Middle frontal gyrus (tissue), 1 donor: ENCODE data around the gene RTP2.

Experiments used
- DNase-seq: peaks from one replicate; pipeline ENCODE4 v3.0.0-alpha.2; 2015; ENCODE audit warnings: low spot score; ENCODE audit errors: extremely low spot score

RTP2 gene

DNA sequence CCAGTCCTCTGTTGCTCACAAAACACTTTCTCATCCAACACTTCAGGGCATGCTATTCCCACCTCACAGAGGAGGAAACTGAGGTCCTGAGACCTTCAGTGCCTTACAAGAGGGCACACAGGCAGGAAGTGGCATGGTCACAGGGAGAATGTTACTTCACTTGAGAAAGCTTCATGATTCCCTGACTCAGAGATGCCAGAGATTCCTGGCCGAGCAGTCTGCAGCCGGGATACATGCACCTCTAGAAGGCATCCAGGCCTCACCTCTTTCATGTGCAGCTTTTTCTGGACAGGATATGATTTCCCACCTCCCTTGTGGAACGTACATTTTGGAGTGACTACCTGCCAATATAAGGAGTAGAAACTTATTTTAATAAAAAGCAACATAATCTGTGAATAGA lies 29.3 kb downstream of the RTP2 start:
- DNase-seq, result no peak

DNA sequence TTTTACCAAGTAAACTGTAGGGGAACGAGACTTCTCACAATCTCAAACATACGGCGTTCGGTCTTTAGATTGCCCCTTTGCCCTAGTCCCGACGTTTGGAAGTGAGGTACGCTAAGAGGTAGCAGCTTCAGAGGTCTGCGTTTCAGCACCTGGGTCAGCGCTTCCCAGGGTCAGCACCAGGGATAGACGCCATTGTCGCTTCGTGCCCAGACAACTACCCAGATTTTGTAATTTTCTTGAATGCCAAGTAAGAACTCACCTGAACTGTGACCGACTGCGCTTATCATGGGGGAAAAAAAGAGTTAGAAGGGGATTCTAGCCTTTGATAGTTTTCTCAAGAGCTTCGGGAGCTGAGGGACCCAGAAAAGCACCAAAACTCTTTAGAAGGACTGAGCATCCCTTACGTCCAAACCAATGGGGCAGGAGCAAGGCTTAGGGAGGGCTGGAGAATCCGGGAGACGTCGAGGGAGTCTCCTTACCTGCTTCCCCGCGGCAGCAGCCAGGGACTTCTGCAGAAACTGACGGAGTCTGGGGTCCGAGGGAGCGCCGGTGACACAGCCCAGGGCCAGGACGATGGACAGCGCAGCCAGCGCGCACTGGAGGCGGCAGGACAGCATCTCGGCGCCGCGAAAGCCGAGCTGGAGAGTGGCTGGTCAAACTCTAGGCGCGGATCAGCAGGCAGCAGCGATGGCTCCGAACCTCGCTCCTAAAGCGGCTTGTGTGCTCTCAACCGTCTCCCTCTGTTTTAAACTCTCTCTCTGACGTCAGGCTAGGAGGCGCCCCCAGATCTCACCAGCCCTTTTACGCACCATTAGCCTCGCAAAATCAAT lies 32.5 kb downstream of the RTP2 start, which contains the start of gene SST:
Gene SST (minus strand): TSS at position 720 of the 830 bp plus-strand sequence. CDS start 103 bp downstream, at position 617.
- no peak for DNase-seq

DNA sequence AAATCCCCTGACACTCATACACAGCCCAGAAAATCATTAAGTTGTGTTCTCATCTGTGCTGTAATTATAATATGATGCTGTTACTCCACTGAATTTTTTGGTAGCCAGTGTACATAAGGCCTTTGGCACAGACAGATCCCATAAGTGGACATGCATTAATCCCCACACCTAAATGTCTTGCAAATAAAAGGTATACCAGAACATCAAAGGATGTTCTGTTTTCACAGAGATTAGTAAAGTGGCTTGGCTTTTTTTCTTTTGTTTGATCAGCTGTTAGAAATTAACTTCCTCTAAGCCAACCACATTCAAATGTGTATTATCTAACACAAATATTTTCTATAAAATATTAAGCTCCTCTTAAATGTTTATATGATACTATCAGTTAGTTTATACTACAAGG lies 34.8 kb downstream of the RTP2 start:
- no peak for DNase-seq

DNA sequence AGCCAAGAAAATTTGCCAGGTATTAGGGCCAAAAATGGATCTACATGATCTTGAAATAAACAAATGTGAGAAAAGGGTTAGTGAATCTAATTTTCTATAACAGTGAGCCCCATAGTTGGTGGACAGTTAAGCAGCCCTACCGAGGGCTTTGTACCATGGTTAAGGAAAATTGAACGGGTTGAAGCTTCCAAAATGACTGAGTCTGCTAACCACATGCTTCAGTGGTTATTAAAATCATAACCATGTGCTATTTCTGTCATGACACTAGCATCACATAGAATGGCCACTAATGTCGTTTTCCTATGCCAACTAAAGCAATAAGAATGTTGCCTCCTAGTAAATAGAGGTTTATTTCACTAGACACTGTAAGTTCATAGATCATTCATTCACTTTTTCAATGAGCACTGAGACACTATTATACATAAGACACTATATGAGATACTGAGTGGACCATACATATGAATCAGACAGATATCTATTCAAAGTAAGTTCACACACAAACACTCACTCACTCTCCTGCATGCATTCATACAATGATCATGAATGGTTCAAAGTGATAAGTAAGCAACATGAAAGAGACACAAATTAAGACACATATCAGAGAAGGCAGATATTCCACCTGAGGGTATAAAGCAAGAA lies 36.5 kb downstream of the RTP2 start:
- DNase-seq, result no peak

DNA sequence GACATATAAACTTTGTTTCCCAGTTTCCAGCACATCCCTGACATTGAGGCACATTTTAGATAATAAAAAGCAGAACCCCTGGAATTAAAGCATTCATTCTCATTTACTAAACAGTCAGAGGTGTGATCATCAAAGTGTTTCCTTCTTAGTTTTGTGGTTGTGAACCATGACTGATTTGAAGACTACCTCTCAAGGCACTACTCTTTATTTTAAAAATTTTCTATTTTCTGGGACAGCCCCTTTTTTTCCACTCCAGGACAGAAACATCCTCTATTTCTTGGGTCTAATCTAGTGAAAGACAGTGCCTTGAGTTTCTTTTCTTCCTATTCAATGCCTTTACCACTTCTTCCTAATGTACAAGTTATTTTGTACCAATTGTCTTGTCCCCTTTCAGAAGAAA lies 37.3 kb downstream of the RTP2 start:
- no peak for DNase-seq

DNA sequence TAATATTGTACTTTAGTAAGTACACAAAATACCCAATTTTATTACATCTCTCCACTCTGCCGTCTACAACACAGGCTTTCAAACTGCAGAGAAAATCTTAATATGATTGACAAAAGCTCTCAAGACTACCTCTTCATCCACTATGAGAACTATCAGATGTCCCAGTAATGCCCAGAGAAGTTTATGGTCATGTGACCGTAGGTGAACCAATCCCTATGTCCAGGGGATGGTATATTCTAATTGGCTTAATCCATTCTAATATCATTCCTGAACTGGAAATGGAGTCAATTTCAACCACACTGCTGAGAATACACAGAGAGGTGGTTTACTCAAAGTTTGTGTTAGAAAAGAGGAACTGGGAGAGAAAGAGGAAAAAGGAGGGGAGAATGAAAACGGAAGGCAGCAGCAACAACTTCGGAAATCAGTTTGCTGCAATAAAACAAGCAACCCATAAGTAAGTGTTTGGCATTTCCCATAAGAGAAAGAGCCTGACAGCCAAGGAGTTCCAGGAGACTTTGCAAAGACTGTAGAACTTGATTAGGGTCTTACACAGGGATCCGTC lies 39.4 kb downstream of the RTP2 start:
- no peak for DNase-seq

DNA sequence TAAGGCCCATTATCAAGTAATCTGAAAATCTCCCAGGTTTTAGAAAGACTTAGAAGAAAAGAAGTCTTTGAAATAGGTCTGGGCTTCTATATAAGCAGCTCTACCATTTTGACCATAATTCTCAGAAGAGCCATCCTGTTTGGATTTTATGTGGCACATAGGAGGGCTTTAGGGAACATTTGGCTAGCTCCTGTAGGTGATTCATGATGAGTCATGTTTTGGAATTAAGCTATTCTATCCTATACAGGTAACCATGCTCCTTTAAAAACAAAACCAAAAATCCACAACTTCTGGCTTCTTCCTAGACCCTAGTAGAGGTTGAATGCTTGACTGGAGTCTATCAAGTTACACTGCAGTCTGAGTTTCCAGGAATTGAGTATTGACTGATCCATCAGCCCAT lies 41.1 kb downstream of the RTP2 start:
- DNase-seq, result no peak

DNA sequence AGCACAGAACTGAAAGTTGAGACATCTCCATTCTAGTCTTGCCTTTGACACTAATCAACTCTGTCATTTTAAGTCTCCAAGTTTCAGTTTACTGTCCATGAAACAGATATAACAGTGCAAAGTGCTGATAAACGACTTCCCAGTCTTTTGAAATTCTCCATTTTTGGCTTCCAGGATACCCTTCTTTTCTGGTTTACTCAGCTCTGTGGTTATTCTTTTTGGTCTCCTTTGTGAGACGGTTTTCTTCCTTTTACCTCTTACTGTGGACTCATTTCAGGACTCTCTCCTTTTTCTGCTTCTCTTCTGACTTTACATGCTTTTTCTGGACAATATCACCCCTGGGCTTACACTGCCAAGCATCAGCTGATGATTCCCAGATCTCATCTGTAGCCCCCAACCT lies 51.1 kb downstream of the RTP2 start:
- DNase-seq, result no peak
